ENCODE data around the gene SLC1A4.
"Not testable (repeated sequence)": the region's sequence is repeated elsewhere in the genome, so short reads cannot be mapped to it uniquely, and the experiment has no call there.

SLC1A4 gene

DNA sequence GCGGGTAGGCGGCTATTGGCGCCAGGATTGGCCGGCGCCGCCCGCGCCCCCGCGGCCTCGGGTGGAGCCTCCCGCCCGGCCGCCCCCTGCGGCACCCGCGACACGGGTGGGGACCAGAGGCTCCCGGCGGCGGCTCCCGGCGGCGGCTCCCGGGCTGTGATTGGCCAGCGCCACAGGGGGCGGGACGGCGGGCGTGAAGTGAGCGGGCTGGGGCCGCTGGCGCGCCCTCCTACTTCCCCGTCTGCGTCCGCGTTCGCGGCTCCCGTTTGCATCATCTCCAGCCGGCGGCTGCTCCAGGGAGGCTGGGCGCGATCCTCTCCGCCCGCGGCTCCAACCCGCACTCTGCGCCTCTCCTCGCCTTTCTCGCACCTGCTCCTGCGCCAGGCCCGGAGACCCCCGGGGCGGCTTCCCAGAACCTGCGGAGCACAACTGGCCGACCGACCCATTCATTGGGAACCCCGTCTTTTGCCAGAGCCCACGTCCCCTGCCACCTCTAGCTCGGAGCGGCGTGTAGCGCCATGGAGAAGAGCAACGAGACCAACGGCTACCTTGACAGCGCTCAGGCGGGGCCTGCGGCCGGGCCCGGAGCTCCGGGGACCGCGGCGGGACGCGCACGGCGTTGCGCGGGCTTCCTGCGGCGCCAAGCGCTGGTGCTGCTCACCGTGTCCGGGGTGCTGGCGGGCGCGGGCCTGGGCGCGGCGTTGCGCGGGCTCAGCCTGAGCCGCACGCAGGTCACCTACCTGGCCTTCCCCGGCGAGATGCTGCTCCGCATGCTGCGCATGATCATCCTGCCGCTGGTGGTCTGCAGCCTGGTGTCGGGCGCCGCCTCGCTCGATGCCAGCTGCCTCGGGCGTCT lies at the start of gene SLC1A4:
Gene SLC1A4, plus strand, starts transcription at position 274 of the 856 bp plus-strand sequence. Its CDS starts 245 bp downstream, at position 519.
- DNase-seq = peak; percentile 84

DNA sequence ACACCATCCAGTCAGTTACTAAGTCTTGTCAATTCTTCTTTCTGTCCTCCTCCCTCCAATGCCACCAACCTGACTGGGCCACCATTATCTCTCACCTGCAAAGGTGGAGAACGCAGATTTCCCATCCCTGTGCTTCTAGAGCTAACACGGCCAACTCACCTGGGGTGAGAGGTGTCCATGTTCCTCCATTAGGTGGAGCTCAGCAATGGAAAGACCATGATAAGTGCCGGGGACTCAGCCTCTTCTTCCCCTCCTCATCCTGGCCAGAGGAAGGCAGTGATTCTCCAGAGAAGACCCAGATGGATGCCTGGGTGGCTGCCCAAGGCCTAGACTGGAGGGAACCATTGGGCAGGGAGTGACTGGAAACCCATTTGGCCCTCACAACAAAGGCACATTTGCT lies 48.1 kb upstream of the SLC1A4 start:
- no peak for DNase-seq

DNA sequence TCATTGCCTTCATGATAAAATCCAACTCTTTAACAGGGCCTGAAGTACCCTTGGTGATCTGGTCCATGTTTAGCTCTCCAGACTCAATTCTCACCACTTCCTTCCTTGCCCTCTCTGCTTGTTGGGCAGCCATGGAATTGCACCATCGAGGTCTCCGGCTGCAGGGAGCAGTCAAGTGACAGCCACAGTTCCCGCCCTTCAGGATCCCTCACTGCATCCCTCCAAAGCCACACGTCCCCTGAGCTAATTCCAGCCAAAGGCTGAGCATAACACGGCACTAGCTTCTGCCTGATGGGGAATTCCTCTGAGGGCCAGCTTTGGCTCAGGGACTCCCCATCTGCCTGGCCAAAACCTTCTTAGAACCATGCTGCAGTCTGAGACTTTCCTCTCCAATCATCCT lies 47.4 kb upstream of the SLC1A4 start:
- DNase-seq = no peak

DNA sequence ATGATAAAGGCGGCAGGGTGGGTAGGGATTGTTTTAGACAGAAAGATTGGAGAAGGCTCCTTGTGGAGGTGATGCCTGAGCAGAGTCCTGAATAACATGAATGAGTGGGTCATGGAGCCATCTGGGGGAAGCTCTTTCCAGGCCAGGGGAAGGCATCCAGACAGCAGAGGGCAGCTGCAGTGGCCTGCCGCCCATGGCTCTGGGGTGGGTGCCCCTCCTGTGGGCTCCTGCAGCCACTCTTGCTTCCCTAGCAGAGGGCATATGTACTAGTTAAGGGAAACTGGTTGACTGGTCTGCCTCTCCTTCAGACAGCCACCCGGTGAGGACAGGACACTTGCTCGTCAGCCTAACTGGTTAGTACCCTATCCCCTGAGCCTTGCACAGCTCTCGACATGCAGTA lies 46.5 kb upstream of the SLC1A4 start:
- no peak for DNase-seq

DNA sequence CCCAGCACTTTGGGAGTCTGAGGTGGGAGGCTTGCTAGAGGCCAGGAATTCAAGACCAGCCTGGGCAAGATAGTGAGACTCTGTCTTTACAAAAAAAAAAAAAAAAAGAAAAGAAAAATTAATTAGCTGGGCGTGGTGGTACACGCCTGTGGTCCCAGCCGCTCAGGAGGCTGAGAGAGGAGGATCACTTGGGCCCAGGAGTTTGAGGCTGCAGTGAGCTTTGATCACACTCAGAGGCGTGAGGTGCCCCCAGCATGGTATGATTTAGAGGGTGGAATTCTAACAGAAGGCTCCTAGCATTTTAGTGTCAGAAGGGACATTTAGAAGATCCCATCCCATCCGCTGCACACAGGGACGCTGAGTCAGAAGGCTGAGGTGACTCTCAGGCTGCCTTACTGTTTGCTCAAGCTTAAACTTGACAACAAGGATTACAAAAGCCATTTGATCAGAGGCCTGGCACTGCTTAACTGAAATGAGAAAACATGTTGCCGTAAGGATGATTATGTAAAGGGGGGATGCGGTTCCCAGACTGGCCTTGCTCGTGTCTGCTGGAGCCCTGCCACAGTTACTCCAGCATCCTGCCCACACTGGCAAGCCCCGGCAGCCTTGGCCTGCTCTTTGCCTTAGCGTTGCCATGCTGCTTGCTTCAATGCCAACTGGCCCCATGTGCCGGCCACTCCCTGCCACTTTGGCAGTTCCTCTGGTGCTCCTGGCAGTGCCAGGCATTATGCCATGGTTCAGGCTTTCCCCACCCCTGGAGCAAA lies 45.6 kb upstream of the SLC1A4 start:
- DNase-seq = no peak

DNA sequence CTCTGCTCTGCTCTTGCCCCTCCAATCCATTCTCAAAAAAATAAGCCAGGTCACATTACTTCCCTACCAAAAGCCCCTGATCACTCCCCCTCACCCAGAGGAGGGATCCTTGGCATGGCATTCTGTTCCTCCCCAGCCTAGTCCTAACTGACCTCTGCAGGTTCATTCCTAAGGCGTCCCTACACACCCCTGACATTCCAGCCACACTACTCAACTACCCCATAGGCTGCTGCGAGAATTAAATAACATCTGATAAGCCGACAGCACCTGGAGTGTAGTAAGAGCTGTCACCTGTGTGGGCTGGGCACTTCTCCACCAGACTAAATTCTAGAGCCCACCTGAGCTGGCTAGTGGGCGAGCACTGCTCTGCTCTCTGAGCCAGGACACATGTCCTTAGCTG lies 44.7 kb upstream of the SLC1A4 start:
- DNase-seq = no peak

DNA sequence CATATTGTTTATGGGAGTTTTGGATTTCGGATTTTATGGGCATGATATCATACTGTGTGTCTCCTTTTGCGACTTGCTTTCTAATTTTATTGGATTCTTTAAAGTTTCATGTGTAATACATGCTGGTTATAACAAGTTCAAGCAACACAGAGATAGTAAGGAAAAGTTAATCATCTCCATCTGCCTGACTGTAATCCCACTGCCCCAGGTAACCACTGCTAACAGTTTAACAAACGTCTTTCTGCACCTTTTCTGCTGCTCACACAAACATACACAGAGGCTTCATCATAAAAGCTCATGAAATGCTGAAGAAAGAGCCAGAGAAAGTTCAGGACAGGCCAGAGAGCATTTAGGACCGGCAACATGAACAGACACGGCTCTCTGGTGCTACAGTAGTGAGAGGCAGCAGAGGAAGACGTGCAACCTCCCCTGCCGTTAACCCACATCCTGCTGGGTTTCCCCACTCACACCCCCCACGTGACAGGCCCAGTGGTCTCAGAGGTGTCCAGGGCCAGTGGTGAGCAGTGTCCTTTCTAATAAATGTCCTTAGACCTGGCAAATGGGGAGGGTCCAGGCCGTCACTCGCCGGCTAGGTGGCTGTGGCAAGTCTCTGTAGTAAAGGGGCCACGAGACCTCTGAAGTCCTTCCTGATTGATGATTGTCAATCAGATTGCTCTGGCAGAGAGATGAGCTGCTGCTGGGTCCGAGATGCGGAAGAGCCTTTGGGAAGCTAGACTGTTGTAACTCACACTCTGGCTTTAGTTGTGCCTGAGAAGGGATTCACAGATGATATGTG lies 43.0 kb upstream of the SLC1A4 start:
- peak; percentile 69 for DNase-seq

DNA sequence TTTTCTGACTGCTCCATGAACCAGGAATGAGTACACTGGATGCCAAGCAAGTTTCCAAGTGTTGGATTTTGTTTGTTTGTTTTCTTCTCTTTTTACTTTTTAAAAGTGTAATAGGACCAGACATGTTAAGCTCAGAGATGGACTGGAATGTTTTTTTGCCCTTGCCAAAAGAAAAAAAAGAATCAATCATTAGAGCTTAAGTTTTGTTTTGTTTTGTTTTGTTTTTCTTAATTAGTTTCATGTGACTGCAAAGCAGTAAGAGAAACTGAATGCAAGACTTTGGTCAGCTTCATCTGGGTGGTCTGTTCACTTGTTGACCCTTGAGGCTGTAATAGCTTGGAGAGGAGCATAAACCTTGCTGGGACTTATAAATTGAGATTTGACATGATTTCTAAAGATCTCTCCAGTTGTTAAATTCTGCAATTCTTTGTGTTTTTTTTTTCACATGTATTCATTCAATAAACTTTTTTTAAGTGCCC lies 42.4 kb upstream of the SLC1A4 start:
- DNase-seq = no peak

DNA sequence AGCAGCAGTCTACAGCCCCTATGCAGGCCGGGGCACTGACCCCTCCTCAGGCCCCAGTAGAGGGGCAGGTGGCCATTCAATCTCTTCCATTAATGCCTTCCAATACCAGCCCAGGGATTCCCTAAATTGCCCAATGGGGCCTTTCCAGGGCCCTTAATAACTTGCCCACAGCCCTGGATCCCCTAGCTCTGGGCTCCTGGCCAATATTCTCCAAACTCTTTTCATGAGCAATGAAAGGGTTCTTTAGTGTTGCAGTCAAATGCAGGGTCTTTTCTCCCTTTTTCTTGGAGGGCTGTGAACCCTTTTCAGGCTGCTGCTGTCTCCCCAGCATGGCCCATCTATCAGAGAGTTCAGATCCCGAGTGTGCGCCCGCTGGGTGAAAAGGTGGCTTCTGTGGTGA lies 41.3 kb upstream of the SLC1A4 start:
- DNase-seq = no peak

DNA sequence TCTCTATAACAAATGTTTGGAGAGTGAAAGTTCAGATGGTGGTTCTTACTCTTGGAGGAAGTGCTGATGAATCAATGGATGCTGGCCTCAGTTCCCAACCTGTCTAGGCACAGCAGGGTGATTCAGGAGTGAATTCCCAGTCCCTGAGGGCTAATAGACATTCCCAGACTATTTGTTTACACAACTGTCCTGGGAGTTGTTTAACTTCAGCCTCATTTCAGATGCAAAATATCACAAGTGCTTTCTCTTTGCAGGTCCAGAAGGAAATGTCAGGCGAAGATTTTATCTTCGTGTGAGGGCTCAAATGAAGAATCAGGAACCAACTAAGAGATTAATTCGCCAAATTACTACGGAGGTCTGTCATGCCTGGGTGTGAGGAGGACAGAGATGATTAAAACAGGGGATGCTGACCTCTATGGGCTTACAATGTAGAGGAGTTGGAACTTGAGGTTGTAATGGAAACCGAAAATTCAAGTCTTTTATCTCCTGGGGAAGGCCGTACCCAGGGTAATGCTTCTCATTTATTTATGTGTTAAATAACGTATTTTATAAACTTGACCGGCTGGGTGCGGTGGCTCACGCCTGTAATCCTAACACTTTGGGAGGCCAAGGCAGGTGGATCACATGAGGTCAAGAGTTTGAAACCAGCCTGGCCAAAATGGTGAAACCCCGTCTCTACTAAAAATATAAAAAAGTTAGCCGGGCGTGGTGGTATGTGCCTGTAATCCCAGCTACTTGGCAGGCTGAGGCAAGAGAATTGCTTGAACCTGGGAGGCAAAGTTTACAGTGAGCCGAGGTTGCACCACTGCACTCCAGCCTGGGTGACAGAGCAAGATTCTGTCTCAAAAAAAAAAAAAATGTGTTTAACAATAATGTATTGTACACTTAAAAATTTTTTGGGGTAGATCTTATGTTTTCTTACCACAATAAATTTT lies 38.7 kb upstream of the SLC1A4 start:
- DNase-seq = no peak

DNA sequence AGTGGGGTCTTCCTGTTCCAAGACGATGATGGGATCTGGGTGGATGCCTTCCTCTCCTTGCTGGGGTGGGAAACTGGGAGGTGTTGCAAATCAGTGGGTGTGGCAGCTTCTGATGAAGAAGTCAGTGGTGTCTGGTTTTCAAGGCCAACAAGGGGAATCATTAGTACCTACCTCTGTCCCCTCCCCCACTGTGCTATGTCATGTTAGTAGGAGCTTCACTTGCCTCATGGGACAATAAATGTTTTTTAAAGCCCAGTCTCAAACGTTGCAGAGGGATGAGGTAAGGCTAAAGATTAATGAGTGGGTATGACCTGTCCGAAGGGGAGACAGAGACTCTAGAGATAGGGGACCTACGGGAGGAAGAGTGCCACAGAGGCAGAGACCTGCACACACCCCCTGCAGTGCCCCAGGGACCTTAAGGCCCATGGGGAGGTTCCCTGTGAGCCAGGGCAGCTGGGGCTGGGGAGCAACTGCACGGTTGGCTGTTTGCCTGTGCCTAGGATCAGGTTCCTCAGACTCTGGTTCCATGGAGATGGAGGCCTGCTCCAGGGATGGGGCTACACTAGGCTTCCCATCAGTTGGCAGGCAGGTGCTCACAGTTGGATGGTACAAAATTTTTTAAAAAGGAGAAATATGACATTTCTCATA lies 37.8 kb upstream of the SLC1A4 start:
- no peak for DNase-seq

DNA sequence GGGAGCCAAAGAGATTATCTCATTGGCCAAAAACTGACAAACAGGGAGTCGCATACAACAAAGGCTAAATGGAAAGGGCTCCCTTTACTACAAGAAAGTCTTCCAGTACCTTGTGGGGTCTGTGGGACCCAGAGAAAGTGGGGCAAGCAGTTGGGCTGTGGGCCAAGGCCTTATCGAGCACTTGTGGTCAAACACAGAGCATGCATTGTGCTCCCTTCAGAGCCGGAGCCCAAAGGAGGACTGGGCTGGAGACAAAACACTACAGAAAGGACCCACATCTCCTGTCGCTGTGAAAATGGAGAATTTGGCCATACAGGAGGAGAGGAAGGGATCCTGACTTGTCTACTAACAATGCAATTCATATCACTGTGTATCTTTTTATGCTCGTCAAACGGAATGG lies 37.1 kb upstream of the SLC1A4 start:
- DNase-seq = no peak

DNA sequence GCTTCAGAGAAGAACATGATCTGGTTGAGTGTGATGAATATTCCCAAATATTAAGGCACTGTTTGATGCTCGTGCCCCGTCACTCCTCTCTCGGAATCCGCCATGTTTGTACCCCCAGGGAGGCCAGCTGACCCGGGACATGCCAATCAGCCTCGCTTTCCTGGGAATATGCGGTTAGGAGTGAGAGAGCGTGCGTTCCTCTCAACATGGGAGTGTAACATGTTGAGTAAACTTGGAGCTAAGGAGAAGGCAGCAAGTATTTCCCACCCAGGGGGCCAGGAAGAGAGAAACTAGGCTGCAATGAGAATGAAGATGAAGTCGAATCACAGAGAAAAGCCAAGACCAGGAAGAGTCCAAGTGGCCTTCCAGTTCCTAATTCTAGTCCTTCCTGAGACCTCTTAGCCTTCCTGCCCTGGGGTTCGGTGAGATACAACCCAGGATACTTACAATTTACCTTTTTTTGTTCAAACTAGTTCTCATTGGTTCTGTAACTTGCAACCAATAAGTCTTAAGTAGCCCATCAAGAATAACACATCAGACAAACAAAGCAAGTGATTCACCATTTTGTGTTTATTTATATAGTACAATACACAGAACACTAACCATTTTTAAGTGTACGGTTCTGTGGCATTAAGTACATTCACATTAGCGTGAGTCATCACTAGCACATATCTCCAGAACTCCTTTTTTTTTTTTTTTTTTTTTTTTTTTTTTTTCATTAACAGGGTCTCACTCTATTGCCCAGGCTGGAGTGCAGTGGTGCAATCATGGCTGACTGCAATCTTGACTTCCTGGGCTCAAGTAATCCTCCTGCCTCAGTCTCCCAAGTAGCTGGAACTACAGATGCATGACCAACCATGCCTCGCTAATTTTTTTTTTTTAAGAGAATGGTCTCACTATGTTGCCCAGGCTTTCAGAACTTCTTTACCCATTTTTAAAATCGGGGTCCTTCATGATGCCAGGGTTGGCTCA lies 36.4 kb upstream of the SLC1A4 start:
- no peak for DNase-seq

DNA sequence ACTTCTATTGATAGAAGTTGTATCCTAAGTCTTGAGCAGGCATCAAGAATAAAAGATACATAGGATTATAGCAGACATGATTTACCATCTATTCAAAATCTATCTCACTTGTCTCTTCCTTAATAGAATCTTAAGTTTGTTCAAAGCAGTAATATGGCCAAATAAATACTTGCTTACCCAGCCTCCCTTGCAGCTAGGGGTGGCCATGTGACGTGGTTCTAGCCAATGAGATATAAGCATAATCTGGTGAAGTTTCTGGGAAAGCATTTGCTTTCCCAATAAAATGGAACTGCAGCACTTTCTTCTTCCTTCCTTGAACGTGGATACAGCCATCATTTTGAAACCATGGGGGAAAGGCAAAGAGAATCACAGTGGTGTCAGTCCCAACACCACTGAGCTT lies 33.7 kb upstream of the SLC1A4 start:
- no peak for DNase-seq

DNA sequence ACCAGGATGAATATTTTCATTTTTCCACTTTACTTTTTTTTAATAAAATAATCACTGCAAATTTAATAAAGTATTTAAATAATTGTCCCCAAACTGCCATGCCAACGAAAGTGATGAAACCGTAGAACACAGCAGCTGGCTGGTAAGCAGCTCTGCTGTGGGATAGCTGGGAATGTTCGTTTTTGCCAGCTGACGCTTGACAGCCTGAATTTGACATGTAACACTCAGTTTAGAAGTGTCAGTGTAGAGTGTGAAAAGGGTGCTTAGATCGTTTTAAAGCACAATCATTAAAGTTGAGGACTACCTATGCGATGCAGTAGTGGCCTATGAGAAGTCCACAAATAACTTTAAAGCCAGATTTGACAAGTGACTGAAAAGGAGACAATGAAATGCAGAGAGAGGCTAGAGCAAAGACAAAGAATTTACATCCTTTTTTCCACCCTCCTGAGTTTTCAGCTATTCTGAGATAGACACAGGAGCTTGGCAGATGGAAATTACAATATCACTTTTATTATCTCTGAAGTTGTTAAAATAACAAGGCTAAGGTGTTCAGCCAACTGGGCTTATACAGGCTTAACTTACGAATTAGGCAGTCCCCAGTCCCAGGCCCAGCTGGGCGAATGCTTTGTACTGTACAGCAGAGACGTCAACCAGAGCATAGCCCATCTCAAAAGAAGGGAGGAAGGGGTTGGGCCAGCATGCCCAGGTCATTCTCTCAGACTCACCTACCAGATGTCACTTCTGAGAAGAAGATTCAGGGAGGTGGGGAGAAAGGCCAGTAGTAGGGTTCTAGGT lies 31.9 kb upstream of the SLC1A4 start:
- no peak for DNase-seq

DNA sequence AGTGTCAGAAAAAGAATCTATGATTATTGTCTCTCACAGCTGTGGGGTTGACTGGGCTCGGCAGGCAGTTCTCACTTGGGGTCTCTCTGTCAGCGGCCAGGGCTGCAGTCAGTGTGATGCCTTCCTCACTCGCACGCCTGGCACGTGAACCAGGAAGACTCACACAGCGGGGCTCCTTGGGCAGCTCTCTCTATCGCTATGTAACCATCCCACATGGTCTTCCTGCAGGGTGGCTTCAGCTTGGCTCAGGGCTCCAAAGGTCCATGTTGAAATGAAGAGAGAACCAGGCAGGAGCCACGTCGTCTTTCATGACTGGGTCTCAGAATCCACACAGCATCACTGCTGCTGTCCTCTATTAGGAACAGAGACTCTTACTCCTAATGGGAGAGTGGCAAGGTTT lies 30.6 kb upstream of the SLC1A4 start:
- DNase-seq = no peak

DNA sequence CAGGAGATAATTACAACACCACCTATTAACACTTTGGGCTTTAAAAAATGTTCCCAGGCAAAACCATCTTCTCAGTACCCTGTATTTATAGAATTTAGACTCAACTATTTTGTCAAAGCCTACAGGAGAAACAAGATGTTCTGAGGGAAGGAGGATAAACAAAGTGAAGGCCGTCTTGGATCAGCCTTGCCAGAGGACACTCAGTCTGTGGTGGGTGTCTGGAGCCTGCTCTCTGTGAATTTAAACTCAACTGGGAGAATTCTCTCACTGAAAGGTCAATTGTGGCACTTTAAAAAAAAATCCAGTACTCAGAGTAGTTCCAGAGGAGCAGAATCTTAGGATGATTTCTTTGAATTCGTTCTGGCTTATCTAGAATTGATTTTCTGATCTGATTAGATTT lies 28.4 kb upstream of the SLC1A4 start:
- no peak for DNase-seq

DNA sequence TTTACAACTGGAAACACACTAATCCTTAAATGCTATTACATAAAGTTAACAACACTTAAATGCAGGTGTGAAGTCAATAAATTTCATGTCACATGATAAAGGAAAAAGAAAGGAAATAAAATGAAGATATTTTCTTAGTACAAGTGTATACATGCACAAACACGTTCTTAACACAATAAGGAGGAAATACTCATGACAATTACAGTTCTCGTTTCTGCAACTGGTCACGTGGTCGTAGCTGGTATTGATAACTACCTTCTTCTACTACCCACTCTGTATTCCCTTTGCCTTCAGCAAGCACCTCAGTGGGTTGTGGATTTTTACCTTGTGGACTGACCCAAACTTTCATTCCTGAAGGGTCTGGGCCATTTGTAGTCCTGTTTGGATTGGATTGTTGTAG lies 26.1 kb upstream of the SLC1A4 start:
- not testable (repeated sequence) for DNase-seq

DNA sequence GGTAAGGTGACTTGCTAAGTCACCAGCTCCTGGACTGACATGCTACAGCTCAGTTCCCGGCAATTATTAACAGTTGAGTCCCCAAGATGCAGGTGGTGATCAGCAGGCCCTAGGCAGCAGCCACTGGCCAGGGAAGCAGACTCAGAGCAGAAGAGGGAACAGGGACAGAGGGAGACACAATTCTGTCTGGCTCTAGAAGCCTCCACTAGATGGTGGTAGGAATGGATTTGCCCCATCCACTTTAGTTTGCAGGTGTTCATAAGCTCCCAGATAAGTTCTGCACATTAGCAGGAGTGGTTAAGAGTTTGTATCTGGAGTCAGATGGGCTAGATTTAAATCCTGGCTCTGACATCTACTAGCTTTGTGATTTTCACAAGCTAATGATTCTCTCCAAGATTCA lies 25.5 kb upstream of the SLC1A4 start:
- no peak for DNase-seq

DNA sequence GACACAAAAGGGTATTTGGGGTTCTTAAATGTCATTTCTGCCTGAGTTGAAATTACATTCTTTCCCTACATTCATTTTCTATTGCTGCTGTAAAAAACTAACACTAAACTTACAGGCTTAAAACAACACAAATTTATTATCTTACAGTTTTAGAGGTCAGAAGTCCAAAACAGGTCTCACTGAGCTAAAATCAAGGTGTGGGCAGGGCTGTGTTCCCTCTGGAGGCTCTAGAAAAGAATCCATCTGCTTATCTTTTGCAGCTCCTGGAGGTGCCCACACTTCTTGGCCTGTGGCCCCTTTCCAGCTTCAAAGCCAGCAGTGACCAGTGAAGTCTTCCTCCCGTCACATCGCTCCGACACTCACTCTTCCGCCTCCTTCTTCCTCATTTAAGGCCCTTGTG lies 23.2 kb upstream of the SLC1A4 start:
- no peak for DNase-seq
